ENCODE results near the gene YWHAE. TPM values are rescaled to one million over a fixed set of nuclear protein-coding genes. Genes with fewer than 3 reads are reported as not detected.

Gene YWHAE
- total RNA-seq, 1 experiment from 2014 or later = 1,282 TPM

DNA sequence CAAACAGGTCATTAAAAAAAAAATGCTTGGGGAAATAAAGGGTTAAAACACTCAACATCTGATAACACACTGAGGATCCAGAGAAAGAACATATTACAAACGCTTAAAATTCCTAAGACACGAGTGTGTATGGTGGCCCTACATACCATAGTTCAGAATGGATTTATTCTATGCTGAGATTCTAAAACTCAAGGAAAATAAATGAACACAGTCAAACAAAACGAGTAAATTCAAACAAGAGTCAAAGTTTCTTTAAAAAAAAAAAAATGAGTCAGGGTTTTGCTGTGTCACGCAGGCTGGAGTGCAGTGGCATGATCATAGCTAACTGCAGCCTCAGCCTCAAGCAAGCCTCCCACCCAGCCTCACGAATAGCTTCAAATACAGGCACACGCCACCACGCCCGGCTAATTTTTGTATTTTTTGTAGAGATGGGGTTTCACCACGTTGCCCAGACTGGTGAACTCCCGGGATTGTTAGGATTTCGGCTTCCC, 38.6 kb upstream of the YWHAE start:
- H3K23me2 ChIP-seq (ENCODE audit: insufficient read length, low read depth, low read length, poor library complexity, severe bottlenecking) = no peaks in the 10 kb centered on the region
- H2BK20ac ChIP-seq (ENCODE audit: low read depth, low read length, poor library complexity, severe bottlenecking) = no peak overlapping the region
- H2BK5ac ChIP-seq (ENCODE audit: insufficient read length, low read length) = no peak overlapping the region
- H2AFZ ChIP-seq (ENCODE audit: low read length) = no peak overlapping the region
- no CpG with 5 or more reads among the region's 11 CpGs for WGBS (ENCODE audit: extremely low coverage, insufficient read length, low lambda C conversion rate)
- H3T11ph ChIP-seq (ENCODE audit: low read length) = no peak overlapping the region
- no peak overlapping the region for H4K8ac ChIP-seq (replicated peaks; ENCODE audit: insufficient read length, low read depth, low read length)
- H4K5ac ChIP-seq (ENCODE audit: insufficient read length, low read depth, low read length) = no peak overlapping the region
- no peak overlapping the region for H3K18ac ChIP-seq (ENCODE audit: insufficient read length, low read depth, low read length)
- H3K79me1 ChIP-seq (ENCODE audit: insufficient read depth, low read depth, low read length, poor library complexity, severe bottlenecking) = peaks cover 3% of the 10 kb centered on the region
- Mint-ChIP-seq H3K9me3 (no peaks in the 10 kb centered on the region), H3K36me3 (ENCODE audit: insufficient read depth in 1 of 3, low read depth in 3 of 3) (peaks cover 20 to 45% (median 30%) of the 10 kb centered on the region in 3 experiments), H3K4me3 (no peak overlapping the region), H3K27ac (peak overlapping the region in 2 of 3 experiments; percentile 74 to 77; a peak in 3 of 7 replicates), H3K4me1 (no peaks in the 10 kb centered on the region), H3K27me3 (ENCODE audit: low read depth) (no peaks in the 10 kb centered on the region)
- no peak overlapping the region for H3K56ac ChIP-seq (ENCODE audit: insufficient read length, low read depth, low read length)
- no peak overlapping the region for H3K4ac ChIP-seq (ENCODE audit: low read depth, low read length)
- no peaks in the 10 kb centered on the region for H3K27me3 ChIP-seq (ENCODE audit: insufficient read depth, low read length)
- H3K14ac ChIP-seq (ENCODE audit: insufficient read depth, low read length) = no peak overlapping the region
- no peak for DNase-seq
- no peak overlapping the region for H4K91ac ChIP-seq (ENCODE audit: insufficient read length, low read depth, low read length)
- H2BK15ac ChIP-seq (ENCODE audit: low read depth, low read length) = no peak overlapping the region
- H3K4me2 ChIP-seq (ENCODE audit: insufficient read depth, insufficient read length, low read length) = no peak overlapping the region
- H3K27ac ChIP-seq (ENCODE audit: insufficient read length, low read depth, low read length) = no peak overlapping the region
- H2BK120ac ChIP-seq (ENCODE audit: low read depth, low read length, poor library complexity, severe bottlenecking) = no peak overlapping the region
- H3K9ac ChIP-seq (ENCODE audit: extremely low read depth, insufficient read length, low read length) = no peak overlapping the region
- H4K20me1 ChIP-seq (ENCODE audit: control insufficient read depth, insufficient read depth, insufficient read length) = no peaks in the 10 kb centered on the region
- H2BK12ac ChIP-seq (ENCODE audit: insufficient read length, low read depth, low read length) = no peak overlapping the region
- H2AK5ac ChIP-seq (ENCODE audit: insufficient read length, low read length) = no peak overlapping the region
- no peaks in the 10 kb centered on the region for H3K4me1 ChIP-seq (ENCODE audit: insufficient read depth, low read length)
- no peaks in the 10 kb centered on the region for H3K9me3 ChIP-seq (ENCODE audit: control insufficient read depth, low read depth, low read length)
- H3K23ac ChIP-seq (ENCODE audit: insufficient read length, low read depth, low read length) = no peak overlapping the region
- peaks cover 13% of the 10 kb centered on the region; the same call in 1 of the 2 replicates for H3K79me2 ChIP-seq (ENCODE audit: insufficient read depth, low read length)
- no peak for TF ChIP-seq CTCF (conservative IDR thresholded peaks at IDR 0.05)

Measured in H9 (cell line).